Nephron progenitor cell (in vitro differentiated cells): ENCODE results near the gene TPCN1.
A peak's percentile ranks its signal among the peaks of the same experiment; 100 is the strongest.

Source experiments
- DNase-seq: peaks from one replicate; pipeline ENCODE4 v3.0.0; 2021
- H3K27ac Mint-ChIP-seq: 2 replicates; pipeline ENCODE4 v1.8.0; 2021; ENCODE audit warnings: mild to moderate bottlenecking, moderate library complexity, mixed read lengths
- H3K27me3 Mint-ChIP-seq: 2 replicates; pipeline ENCODE4 v1.8.0; 2021; ENCODE audit warnings: mild to moderate bottlenecking, low read depth, mixed read lengths; ENCODE audit not compliant: poor library complexity
- H3K36me3 Mint-ChIP-seq: 2 replicates; pipeline ENCODE4 v1.8.0; 2021; ENCODE audit warnings: low read depth, mixed read lengths
- H3K4me1 Mint-ChIP-seq: 2 replicates; pipeline ENCODE4 v1.8.0; 2021; ENCODE audit warnings: mixed read lengths
- H3K4me3 Mint-ChIP-seq: 2 replicates; pipeline ENCODE4 v1.8.0; 2021; ENCODE audit warnings: mild to moderate bottlenecking, moderate library complexity, mixed read lengths
- H3K9me3 Mint-ChIP-seq: 2 replicates; pipeline ENCODE4 v1.8.0; 2021; ENCODE audit warnings: mild to moderate bottlenecking, moderate library complexity, mixed read lengths
- TF ChIP-seq, protein P1 (sequence below): fragments of 200-600 bp; sonication (generic); IDR thresholded peaks from 2 replicates; pipeline ENCODE4 v1.5.0; 2021; ENCODE audit warnings: antibody characterized with exemption

Gene TPCN1

GRCh38 chr12:113221181-113221996, at the start of gene TPCN1:
TPCN1 (plus strand) TSS chr12:113221464; CDS start chr12:113226853, 5,389 bp downstream.
- Mint-ChIP-seq H3K27me3 (peaks cover 3% of the 10 kb centered on the region), H3K27ac (peak within 1 kb of the TSS; percentile 68), H3K9me3 (no peaks in the 10 kb centered on the region), H3K4me3 (peak within 1 kb of the TSS; percentile 86), H3K36me3 (no peaks in the 10 kb centered on the region), H3K4me1 (peaks cover 41% of the 10 kb centered on the region)
- TF ChIP-seq, protein P1, sequence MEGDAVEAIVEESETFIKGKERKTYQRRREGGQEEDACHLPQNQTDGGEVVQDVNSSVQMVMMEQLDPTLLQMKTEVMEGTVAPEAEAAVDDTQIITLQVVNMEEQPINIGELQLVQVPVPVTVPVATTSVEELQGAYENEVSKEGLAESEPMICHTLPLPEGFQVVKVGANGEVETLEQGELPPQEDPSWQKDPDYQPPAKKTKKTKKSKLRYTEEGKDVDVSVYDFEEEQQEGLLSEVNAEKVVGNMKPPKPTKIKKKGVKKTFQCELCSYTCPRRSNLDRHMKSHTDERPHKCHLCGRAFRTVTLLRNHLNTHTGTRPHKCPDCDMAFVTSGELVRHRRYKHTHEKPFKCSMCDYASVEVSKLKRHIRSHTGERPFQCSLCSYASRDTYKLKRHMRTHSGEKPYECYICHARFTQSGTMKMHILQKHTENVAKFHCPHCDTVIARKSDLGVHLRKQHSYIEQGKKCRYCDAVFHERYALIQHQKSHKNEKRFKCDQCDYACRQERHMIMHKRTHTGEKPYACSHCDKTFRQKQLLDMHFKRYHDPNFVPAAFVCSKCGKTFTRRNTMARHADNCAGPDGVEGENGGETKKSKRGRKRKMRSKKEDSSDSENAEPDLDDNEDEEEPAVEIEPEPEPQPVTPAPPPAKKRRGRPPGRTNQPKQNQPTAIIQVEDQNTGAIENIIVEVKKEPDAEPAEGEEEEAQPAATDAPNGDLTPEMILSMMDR = no peak
- DNase-seq = peak; percentile 99

DNA sequence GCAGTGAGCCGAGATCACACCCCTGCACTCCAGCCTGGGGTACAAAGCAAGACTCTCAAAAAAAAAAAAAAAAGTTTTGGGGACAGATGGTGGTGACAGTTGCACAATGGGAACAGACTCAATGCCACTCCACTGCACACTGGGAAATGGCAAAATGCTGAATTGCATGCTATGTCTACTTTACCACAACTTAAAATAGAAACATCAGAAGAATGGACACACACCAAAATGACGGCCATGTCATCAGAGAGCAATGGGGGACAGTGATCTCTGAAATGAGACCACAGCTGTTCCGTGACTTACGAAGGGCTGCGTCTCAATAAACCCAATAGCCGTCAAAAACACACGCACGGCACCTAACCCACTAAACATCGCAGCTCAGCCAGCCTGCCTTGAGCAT, 49.7 kb upstream of the TPCN1 start:
- TF ChIP-seq, protein P1 = no peak
- Mint-ChIP-seq H3K27ac (no peak overlapping the region), H3K9me3 (no peaks in the 10 kb centered on the region), H3K27me3 (no peaks in the 10 kb centered on the region), H3K4me3 (no peak overlapping the region), H3K4me1 (peaks cover 22% of the 10 kb centered on the region), H3K36me3 (peaks cover 62% of the 10 kb centered on the region)
- no peak for DNase-seq

DNA sequence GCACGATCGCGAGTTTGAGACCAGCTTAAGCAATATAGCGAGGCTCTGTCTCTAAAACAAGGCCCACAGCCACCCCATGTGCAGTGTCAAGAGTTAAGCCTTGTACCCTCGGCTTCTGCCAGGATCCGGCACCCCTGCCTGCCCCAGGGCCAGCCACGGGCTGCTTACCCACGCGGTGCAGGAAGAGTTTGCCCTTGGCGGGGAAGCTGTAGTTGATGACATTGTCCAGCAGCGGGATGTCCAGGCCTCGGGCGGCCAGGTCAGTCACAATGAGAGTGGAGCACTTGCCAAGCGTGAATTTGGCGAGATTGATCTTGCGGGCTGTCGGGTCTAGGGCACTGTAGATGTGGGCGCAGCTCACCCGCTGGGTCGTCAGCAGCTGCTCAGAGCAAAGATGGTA, 49.1 kb upstream of the TPCN1 start:
- Mint-ChIP-seq H3K36me3 (peaks cover 68% of the 10 kb centered on the region), H3K4me3 (no peak overlapping the region), H3K9me3 (peaks cover 6% of the 10 kb centered on the region), H3K27me3 (no peaks in the 10 kb centered on the region), H3K4me1 (peaks cover 22% of the 10 kb centered on the region), H3K27ac (no peak overlapping the region)
- no peak for DNase-seq
- TF ChIP-seq, protein P1 = no peak

DNA sequence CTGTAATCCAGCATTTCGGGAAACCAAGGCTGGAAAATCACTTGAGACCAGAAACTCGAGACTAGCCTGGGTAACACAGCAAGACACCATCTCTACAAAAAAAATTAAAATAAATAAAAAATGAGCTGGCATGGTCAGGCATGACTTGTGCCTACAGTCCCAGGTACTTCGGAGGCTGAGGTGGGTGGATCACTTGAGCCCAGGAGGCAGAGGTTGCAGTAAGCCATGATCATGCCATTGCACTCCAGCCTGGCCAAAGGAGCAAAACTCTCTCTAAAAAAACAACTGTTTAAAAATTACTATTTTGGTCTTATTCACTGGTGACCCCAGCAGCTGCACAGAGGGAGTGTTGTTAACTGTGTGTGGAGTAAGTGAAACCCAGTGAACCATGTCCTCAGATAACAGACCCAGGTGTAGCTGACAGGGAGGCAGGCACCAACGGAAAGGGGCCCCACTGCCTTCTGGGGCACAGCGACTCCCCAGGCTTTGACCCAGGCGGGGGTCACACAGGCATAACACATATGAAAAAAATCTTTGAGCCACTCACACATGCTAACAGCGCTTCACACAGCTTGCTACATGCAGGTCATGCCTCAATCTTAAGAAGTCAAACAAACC, 48.1 kb upstream of the TPCN1 start:
- Mint-ChIP-seq H3K36me3 (peaks cover 78% of the 10 kb centered on the region), H3K27ac (no peak overlapping the region)
- no peak for DNase-seq

GRCh38 chr12:113174461-113175384, 46.5 kb upstream of the TPCN1 start:
- peak overlapping the region; percentile 90 for H3K27ac Mint-ChIP-seq
- no peak overlapping the region for H3K4me3 Mint-ChIP-seq
- TF ChIP-seq, protein P1 = peak; percentile 99
- peaks cover 88% of the 10 kb centered on the region for H3K36me3 Mint-ChIP-seq
- DNase-seq = peak; percentile 90
- H3K27me3 Mint-ChIP-seq = no peaks in the 10 kb centered on the region
- peaks cover 11% of the 10 kb centered on the region for H3K9me3 Mint-ChIP-seq
- H3K4me1 Mint-ChIP-seq = peaks cover 22% of the 10 kb centered on the region

More for the DNA sequence above, 48.1 kb upstream of the TPCN1 start:
- Mint-ChIP-seq H3K9me3 (peaks cover 11% of the 10 kb centered on the region), H3K4me3 (no peak overlapping the region), H3K4me1 (peaks cover 22% of the 10 kb centered on the region), H3K27me3 (no peaks in the 10 kb centered on the region)
- TF ChIP-seq, protein P1 = no peak
